GM10847 (cell line): ENCODE data around the gene CHST12.

Source experiments
- POLR2A ChIP-seq: IDR thresholded peaks from 2 replicates; pipeline ENCODE4 v1.6.1; 2011; ENCODE audit not compliant: insufficient read length; ENCODE audit errors: extremely low read depth

Gene CHST12

DNA sequence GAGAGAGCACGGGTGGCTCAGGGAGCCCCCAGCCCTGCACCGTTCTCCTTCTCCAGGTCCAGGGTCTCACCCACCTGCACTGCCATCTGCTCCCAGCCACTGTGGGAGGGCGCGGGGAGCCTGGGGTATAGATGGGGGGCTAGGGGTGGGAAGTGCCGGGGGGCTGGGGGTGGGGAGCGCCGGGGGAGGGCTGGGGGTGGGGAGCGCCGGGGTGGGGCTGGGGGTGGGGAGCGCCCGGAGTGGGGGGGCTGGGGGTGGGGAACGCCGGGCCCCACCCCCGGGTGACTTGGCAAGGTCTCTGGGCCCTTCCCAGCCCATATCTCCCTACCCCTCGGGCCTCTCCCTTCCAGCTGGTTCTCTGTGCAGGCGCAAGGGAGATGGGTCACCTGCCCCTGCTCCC, 72.9 kb downstream of the CHST12 start, which contains the start of gene GRIFIN:
Gene GRIFIN, minus strand, starts transcription at position 101 of the 400 bp plus-strand sequence. Its CDS starts 15 bp downstream, at position 86.
- no peak for TF ChIP-seq POLR2A

DNA sequence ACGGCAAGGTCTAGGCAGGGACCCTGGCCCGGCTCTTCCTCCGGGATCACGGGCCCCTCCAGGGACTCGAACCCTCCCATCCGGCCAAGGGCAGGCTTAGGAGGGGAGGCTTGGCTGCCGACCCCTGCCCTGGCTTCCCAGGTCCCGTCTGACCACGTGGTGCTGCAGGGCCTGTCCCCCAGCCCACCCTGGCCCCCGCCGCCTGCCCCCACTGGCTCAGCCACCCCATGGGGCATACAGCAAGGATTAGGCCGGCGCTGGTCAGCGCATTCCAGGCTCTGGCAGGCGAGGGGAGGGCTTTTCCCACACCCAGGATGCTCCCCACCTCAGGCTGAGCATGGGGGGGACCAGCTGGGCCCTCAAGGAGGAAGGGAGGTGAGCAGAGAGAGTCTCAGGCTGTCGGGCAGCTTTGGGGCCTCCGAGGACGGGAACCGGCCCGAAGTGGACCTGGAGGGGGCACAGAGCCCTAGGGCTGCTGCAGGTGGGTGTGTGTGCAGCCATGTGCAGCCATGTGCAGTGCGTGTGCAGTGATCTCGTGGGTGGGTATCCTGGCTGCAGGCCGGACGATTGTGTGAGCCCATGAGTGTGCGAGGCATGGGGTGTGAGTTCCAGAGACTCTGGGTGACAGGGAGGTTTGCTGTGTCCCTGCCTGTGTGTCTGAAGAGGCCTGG, 73.5 kb downstream of the CHST12 start:
- no peak for TF ChIP-seq POLR2A

DNA sequence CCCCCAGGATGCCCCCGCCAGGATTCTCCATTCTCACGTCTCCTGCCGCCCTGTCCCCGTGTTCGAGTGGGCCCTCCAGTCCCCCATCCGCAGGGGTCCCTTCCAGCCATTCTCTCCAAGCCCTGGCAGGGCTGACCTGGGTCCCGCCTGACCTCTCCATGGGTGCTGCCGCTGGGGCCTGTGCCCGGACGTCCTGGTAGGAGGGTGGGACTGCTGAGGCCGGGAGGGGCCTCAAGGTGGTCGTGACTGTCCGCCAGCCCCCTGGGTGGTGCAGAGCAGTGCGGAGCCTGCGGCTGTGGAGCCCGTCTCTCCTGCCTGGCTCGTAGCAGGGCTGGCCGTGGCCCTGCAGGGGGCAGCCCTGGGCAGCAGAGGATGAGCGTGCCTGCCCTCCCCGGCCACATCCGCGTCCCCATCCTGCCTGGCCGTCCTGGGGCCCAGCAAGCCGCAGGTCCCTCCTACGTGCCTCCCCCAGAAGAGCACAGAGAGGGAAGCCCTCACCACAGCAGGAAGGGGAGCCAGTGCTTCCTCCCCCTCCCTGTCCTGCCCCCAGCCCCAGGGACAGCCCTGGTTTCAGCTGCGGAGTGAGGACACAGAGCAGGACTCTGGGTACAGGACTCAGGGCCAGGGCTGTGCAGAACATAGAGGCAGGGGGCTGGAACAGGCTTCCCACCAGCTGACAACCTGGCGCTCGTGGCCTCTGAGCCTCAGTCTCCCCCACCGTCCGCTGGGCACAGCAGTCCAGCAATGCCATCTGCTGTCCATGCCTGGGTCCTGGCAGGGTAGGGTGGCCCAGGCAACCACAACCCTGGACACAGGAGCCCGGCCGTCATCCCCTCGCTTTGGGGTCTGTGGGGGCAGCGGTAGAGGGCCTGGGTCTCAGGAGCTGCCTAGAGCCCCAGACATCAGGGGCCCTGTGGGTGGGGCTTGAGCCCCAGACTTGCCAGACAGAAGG, 74.3 kb downstream of the CHST12 start:
- TF ChIP-seq POLR2A = no peak

DNA sequence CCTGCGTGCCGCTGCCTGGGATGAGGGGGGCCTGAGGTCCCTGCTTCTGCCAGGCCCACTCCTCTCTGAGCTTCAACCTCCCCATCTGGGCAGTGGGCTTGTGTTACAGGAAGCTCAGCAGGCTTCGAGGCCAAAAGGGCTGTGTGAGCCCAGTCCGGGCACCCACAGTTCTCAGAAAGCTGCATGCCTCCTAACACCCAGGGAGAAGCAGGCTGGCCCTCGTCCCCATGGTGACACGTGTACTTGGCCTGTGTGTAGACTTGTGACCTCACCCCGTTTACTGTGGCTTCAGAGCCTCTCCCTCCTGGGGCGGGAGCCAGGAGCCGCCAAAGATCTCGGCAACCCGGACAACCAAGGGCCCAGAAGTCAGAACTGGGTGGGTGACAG, 75.0 kb downstream of the CHST12 start:
- TF ChIP-seq POLR2A = no peak

DNA sequence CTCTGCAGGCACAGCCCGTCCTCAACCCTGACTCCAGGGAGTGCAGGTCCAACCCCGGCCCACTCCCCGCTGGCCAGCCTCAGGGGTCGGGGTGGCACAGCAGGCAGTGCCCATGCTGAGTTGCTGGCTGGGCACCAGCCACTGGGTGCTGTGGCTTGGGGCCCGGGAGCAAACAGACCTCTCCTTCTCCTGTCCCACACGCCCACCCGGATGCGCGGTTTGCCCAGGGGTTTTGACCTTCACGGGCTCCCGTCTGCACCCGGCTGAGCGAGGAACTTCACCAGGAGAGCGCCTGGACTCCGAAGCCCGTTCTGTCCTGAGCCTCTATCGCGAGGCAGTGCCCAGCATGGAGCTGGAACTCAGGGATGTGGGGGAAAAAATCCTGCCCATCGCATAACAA, 75.4 kb downstream of the CHST12 start:
- no peak for TF ChIP-seq POLR2A

DNA sequence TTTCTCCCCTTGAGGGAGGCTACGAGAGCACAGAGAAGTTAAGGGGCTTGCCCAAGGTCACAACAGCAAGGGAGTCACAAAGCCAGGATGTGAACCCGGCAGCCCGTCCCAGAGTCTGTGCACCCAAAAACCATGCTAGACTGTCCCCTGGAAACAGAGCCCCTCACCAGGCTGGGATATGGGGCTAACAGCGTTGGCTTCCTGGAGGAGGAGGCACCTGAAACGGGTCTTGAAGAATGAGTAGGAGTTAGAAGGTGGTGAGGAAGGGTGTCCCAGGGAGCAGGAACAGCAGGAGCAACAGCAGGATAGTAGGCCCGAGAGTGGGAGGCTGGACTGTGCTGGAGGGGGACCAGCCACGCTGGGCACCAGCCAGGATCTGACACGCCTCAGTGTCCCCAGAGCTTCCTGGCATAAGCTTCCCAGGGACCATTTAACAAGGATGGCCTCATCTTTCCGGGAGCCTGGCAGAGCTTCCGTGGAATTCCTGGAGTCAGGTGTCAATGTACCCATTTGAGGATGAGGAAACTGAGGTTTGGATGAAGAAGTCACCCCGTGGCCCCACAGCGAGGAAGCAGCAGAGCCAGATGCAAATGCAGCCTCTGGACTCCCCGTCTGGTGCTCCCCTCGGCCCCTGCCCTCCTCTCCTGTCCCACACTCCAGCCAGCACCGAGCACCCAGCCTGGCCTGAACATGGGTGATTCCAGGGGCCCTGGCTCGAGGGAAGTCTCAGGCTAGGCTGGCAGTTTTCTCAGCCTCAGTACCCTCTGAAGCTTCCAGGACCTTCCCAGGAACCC, 76.1 kb downstream of the CHST12 start:
- TF ChIP-seq POLR2A = no peak

DNA sequence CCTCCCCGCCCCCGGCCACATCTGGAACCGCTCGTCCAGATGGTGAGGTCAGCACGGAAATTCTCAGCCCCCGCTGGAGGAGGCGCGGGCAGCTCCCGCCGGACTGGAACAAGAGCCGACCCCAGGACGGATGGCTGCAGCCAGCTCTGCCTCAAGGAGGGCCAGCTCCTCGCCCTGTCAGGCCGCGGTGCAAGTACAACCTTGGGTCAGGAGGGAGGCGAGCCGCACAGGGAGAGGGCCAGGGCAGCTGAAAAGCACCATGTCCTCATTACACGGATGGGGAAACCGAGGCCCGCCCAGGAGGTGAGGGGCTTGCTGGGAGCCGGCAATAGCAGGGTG, 76.6 kb downstream of the CHST12 start:
- TF ChIP-seq POLR2A = no peak

DNA sequence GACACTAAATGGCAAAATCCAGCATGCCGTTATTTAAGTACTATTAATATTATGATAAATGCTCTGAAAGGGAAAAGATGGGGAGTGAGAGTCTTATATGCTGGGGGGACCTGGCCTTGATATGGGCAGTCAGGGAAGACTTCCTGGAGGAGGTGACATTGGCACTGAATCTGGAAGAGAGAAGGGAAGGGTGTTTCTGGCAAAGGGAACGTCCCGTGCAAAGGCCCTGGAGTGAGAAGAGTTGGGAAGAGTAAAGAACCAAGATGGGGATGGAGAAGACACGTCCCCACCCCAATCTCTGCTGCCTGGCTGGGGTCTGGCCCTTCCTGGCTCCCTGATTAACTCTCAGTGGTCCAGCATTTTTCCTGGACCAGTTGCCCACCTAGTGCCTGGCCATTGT, 77.8 kb downstream of the CHST12 start:
- no peak for TF ChIP-seq POLR2A

DNA sequence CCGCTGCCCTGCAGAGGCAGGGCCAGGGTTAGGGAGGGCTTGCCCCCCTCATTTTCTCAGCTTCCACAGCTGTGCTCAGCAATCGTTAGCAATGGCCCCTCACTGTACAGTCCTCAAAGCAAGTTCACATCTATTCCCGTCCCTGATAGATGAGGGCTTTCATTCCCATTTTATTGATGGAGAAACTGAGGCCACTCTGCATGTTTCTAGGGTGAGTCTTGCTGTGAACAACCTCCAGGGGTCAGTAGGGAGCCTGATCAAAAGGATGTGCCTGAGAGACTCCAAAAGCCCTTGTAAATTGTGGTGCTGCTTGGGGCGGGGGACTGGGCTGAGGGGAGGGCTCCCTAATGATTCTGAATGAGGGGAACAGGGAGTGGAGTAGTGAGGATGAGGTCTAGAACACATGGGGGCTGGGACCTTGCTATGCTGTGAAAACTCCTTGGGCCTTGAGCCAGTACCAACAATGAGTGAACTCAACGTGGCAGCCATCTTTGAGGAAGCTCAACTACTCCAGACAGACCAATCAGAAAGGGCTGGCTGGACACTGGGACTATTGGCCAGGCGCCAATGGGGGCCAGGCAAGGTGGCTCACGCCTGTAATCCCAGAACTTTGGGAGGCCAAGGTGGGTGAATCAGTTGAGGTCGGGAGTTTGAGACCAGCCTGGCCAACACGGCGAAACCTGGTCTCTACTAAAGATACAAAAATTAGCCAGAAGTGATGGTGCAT, 79.5 kb downstream of the CHST12 start:
- no peak for TF ChIP-seq POLR2A

DNA sequence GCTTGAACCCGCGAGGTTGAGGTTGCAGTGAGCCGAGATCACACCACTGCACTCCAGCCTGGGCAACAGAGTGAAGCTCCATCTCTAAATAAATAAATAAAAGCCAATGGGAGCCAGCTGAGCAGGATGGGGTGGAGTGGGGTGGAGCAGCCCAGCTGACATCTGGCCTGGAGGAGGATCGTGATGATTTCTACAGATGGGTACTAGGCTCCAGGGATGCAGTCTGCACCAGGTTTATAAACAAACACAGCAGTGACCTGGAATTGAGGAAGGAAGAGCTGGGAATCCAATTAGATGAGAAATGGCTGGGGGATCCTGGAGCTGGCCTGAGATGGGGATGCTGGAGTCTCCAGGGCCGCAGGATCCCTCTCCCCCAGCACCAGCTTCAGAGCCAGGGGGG, 80.1 kb downstream of the CHST12 start:
- TF ChIP-seq POLR2A = no peak

DNA sequence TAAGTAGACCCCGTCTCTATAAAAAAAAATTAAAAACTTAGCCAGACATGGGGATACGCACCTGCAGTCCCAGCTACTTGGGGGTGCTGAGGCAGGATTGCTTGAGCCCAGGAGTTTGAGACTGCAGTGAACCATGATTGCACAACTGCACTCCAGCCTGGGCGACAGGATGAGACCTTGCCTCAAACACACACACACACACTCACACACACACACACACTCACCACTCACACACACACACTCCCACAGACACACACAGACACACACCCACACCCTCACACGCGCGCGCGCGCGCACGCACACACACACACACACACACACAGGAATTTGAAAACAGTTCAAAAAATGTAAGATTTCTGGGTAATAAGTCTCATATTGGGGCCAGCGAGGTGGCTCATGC, 81.5 kb downstream of the CHST12 start:
- TF ChIP-seq POLR2A = no peak

DNA sequence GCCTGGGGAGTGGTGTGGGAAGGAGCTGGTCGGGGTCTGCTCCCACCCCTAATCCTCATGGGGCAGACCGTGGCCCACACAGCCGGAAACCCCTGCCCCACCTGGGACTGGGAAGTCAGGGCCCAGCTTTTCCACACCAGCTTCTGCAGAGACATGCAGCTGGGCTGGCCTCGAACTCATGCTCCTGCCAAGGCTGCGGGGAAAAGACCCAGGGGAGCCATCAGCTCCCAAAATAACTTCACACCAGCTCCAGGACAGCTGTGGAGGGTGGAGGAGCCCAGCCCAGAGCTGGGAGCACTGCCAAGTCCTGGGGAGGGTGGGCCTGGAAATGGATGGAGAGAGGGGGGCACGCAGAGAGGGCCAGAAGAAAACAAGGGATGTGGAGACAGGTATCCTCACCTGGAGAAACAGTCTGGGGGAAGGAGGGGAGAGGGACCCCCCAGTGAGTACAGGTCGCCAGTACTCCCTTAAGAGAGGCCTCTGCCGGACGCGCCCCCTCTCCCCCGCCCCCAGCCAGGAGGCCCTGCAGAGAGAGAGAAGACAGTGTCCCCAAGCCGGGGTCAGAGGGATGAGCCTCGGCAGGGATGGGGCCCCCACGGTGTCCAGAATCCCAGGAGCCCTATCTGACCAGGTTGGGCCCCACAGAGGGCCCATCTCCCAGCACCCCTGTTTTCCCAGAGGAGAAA, 84.3 kb downstream of the CHST12 start:
- no peak for TF ChIP-seq POLR2A

DNA sequence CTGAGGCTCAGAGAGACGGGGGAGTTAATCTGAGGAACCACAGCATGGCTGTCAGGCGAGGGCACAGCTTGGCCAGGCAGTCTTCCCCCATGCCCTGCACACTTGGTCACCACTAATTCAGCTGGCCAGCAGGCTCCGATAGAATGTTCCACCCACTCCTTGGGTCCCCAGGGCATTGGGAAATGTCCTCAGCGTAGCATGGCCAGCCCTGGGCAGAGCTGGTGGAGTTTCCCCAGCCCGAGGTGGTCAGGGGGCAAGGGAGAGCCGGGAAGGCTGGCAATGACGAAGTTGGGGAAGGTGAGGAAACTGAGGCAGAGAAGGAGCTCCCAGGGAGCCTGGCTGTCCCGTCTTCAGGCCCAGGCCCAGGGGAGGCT, 84.8 kb downstream of the CHST12 start:
- no peak for TF ChIP-seq POLR2A

DNA sequence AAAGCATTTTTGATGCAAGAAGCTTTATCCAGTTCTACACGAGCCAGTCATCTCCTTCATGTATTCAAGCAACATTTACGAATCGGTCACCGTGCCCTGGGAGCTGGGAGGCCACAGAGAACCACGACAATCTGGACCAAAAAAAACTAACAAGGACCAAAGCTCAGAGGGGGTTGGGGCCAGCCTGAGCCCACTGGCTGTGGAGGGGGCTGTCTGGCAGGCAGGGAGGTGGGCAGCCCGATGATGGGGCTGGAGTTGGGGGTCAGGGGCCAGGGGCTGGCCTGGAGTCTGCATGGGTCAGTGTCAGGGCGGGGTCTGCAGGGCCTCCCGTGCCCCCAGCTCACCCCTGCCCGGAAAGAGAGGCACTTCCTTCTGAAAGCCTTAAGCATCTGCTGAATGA, 85.3 kb downstream of the CHST12 start:
- no peak for TF ChIP-seq POLR2A
